PC-9 (cell line): Measurements from ENCODE around the gene NEIL1.
"Not testable (repeated sequence)": the region's sequence is repeated elsewhere in the genome, so short reads cannot be mapped to it uniquely, and the experiment has no call there.

Experiments used
- CTCF ChIP-seq: fragments of 200-600 bp; sonication (generic); conservative IDR thresholded peaks from 2 replicates; pipeline ENCODE4 v1.6.1; 2017; ENCODE audit warnings: mixed run types, antibody characterized with exemption, mild to moderate bottlenecking, moderate library complexity
- EZH2 ChIP-seq: fragments of 200-600 bp; sonication (generic); IDR thresholded peaks from 2 replicates; pipeline ENCODE4 v1.8.0; 2017; ENCODE audit warnings: antibody characterized with exemption, low read depth

DNA sequence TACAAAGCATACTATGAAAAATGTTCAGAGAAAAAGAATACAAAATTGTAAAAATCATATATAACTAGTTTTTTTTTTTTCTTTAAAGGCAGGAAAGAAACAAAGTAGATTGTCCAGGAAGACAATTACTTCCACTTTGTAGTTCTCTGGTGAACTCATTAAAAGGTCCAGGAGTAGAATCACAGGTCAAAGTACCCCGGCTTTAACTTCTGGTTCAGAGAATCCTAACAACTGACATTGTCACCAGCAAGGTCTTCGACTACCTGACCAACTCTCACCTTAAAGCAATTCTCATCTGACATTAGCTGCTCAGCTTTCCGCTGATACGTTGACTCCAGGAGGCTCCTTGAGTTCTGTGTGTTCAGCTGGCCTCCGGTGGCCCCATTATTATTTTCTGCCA is 37.1 kb downstream of the NEIL1 start:
- not testable (repeated sequence) for TF ChIP-seq CTCF, EZH2
